Heart right ventricle (tissue), 16 donors: ENCODE measurements around the gene CLASP2. TPM values are rescaled to one million over a fixed set of nuclear protein-coding genes. Genes with fewer than 3 reads are reported as not detected.
"Not testable (repeated sequence)": the region's sequence is repeated elsewhere in the genome, so short reads cannot be mapped to it uniquely, and the experiment has no call there.

Experiments used
- ATAC-seq, 8 donors: fragments of 200-7000 bp; cut with Tn5 transposase; one replicate each; pipeline ENCODE4 v1.9.1; 2020; ENCODE audit warnings: mild to moderate bottlenecking in 8 of 8, moderate library complexity in 8 of 8, moderate number of reproducible peaks in 1 of 8
- DNase-seq, 2 donors: peaks; one replicate each; pipeline ENCODE4 v3.0.0-alpha.2; 2020
- H3K27ac ChIP-seq, 10 donors: fragments of 200-600 bp; sonication (generic) in 2 of 10; one replicate each; pipeline versions ENCODE4 v1.5.0 to v1.8.0; 2020 to 2022; ENCODE audit warnings: mild to moderate bottlenecking in 3 of 10
- H3K27me3 ChIP-seq, 7 donors: fragments of 200-600 bp; one replicate each; pipeline ENCODE4 v1.8.0; 2021 to 2022; ENCODE audit warnings: mild to moderate bottlenecking in 2 of 7
- H3K36me3 ChIP-seq, 9 donors: fragments of 200-600 bp; sonication (generic) in 1 of 9; one replicate each; pipeline versions ENCODE4 v1.5.0 to v1.8.0; 2020 to 2022; ENCODE audit warnings: mild to moderate bottlenecking in 2 of 9
- H3K4me1 ChIP-seq, 9 donors: fragments of 200-600 bp; sonication (generic) in 1 of 9; one replicate each; pipeline versions ENCODE4 v1.5.0 to v1.8.0; 2020 to 2022; ENCODE audit warnings: mild to moderate bottlenecking in 4 of 9
- H3K4me3 ChIP-seq, 10 donors: fragments of 200-600 bp; sonication (generic) in 2 of 10; one replicate each; pipeline versions ENCODE4 v1.5.0 to v1.8.0; 2020 to 2022; ENCODE audit warnings: mild to moderate bottlenecking in 7 of 10, moderate library complexity in 2 of 10
- H3K9me3 ChIP-seq, 11 donors: fragments of 200-600 bp in 10 of 11; sonication (generic) in 2 of 11; one replicate each; pipeline versions ENCODE4 v1.5.0 to v1.8.0; 2013 to 2022; ENCODE audit warnings: mild to moderate bottlenecking in 2 of 11, control low read depth in 1 of 11, moderate library complexity in 1 of 11
- WGBS, 2 donors: extraction: QIAGEN DNeasy Blood & Tissue Kit; methylation state at CpG; one replicate each; pipeline ENCODE4 v1.1.7; 2013; ENCODE audit warnings: inconsistent platforms in 1 of 2; 5-methylcytosine and 5-hydroxymethylcytosine counted together
- intact Hi-C, 10 donors: fragments of 100-400 bp; cut with DNase I; formaldehyde crosslinking; loops; one replicate each; pipeline versions ENCODE4 v1.11.1 to v1.14.2; 2022
- polyA plus RNA-seq, 2 donors: library from polyadenylated mRNA; stranded (reverse); fragments of 200-250 nt; gene quantifications; one replicate each; pipeline ENCODE4 v1.2.3, GENCODE V29; 2013
- total RNA-seq, 10 donors: library from RNA; stranded (reverse); fragmentation: NEBNext Ultra II Directional in 3 of 10; extraction: Animal tissue kit (Norgen Biotek cat#: 25700) in 3 of 10; gene quantifications; one replicate each; pipeline versions ENCODE4 v1.2.1 to v1.2.4, GENCODE V29; 2021 to 2023
- TF ChIP-seq, protein P1 (sequence below), 9 donors: fragments of 200-600 bp; sonication (generic) in 2 of 9; IDR thresholded peaks; one replicate each; pipeline versions ENCODE4 v1.5.0 to v1.8.0; 2021 to 2022; ENCODE audit warnings: antibody characterized with exemption in 9 of 9, mild to moderate bottlenecking in 5 of 9, moderate library complexity in 1 of 9
- donor health status: Arrhythmogenic right ventricular cardiomyopathy.
- donor health status: ischemic (EF 13 %, LVEDD 7.1; RV severe dilation, severe dysfunction).
- donor health status: healthy with polysubstance abuse.
- donor health status: DM: no; HTN: yes; CAD: no.
- donor health status: DM: no; HTN: no; CAD: no.
- donor health status: ischemic (EF 25% LVEDD 6.9; RV normal size, moderate dysfunction).
- donor health status: ischemic (EF 25% LVEDD 5.7; RV mildly dilated, moderate dysfunction).
- donor health status: healthy.
- donor health status: DM: yes; HTN: yes; CAD: no.
- donor health status: Ischemic cardiomyopathy.
- donor health status: ischemic (EF 35%, LVEDD 5.7; RV mildly dilated, moderate dysfunction).
- donor health status: nonischemic (EF 11% LVEDD 7.7; RV severe dilation, severe dysfunction).
- donor health status: DM: yes; HTN: yes; CAD: no.
- donor health status: PGD.
- donor health status: ischemic (EF 29% LVEDD 5.4; RV normal size, mild dysfunction).
- donor health status: nonischemic (EF 23%, LVEDD 6.1; RV moderate dilation, normal function).

The CLASP2 gene
- total and polyA plus RNA-seq, 12 donors = 9.7 to 107 (median 84.9) TPM

DNA sequence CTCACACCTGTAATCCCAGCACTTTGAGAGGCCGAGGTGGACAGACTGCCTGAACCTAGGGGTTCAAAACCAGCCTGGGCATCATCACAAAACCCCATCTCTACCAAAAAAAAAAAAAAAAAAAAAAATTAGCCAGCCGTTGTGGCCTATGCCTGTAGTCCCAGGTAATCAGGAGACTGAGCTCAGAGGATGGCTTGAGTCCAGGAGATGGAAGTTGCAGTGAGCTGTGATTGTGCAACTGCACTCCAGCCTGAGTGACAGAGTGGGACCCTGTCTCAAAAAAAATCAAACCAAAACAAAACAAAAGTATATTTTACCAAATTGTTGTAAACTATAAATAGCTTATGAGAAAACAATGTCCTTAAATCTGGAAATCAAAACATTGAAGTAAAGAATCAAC, 243.2 kb downstream of the CLASP2 start:
- intact Hi-C loops = no loop called here

DNA sequence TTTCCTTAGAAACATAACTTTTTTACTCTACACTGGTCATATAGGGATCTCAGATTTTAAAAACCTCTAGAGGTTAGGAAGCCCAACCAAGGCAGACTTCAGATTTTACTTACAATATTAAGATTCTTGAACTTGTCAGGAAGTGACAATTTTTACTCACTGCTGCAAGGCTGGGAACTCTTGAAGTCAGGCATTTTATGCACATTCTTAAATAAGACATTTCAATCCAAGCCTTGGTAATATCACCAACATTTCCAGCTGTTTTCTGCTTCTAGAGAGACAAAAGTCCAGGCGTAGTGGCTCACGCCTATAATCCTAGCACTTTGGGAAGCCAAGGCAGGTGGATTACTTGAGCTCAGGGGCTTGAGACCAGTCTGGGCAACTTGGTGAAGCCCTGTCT, 244.2 kb downstream of the CLASP2 start:
- TF ChIP-seq, protein P1, sequence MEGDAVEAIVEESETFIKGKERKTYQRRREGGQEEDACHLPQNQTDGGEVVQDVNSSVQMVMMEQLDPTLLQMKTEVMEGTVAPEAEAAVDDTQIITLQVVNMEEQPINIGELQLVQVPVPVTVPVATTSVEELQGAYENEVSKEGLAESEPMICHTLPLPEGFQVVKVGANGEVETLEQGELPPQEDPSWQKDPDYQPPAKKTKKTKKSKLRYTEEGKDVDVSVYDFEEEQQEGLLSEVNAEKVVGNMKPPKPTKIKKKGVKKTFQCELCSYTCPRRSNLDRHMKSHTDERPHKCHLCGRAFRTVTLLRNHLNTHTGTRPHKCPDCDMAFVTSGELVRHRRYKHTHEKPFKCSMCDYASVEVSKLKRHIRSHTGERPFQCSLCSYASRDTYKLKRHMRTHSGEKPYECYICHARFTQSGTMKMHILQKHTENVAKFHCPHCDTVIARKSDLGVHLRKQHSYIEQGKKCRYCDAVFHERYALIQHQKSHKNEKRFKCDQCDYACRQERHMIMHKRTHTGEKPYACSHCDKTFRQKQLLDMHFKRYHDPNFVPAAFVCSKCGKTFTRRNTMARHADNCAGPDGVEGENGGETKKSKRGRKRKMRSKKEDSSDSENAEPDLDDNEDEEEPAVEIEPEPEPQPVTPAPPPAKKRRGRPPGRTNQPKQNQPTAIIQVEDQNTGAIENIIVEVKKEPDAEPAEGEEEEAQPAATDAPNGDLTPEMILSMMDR (IDR thresholded peaks at IDR 0.05) = no peak
- WGBS, 2 donors = 95 to 99% methylated on average over 2 of the region's 2 CpGs
- intact Hi-C loops = no loop called here
- no peaks in the 10 kb centered on the region for H3K4me1 ChIP-seq
- H3K9me3 ChIP-seq = no peaks in the 10 kb centered on the region
- H3K4me3 ChIP-seq = no peak overlapping the region
- ATAC-seq (no peak), DNase-seq (no peak)
- H3K27me3 ChIP-seq = no peaks in the 10 kb centered on the region
- no peaks in the 10 kb centered on the region for H3K36me3 ChIP-seq
- H3K27ac ChIP-seq = no peak overlapping the region

More for the DNA sequence above, 243.2 kb downstream of the CLASP2 start:
- Histone ChIP-seq H3K27me3 (no peaks in the 10 kb centered on the region), H3K36me3 (no peaks in the 10 kb centered on the region), H3K4me3 (no peak overlapping the region), H3K9me3 (no peaks in the 10 kb centered on the region), H3K4me1 (no peaks in the 10 kb centered on the region), H3K27ac (no peak overlapping the region)
- TF ChIP-seq, protein P1 (IDR thresholded peaks at IDR 0.05) = no peak
- 65 to 72% methylated on average over 2 of the region's 2 CpGs for WGBS, 2 donors
- ATAC-seq (no peak), DNase-seq (no peak)

DNA sequence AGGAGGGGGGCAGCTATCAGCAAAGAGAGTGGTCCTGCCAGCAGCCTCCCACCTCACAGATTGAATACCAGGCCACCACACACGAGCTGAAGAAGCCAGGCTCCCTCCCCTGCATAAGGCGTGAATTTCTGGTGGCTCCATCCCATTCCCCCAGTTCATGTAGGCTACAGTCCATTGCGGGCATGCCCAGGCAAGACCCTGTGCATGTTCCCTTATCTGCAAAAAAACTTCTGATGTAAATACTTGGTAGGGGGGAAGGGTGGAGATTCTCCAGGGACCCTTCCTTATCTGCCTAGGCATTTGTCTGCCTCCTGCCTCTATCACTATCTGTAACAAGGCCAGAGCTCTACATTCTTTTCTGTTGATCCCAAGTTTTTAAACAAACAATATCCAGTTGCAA, 250.3 kb downstream of the CLASP2 start:
- DNase-seq (no peak), ATAC-seq (no peak)
- Histone ChIP-seq H3K27ac (no peak overlapping the region), H3K36me3 (peaks cover 0 to 9% (median 0%) of the 10 kb centered on the region in 9 donors), H3K9me3 (peaks cover 0 to 8% (median 0%) of the 10 kb centered on the region in 11 donors), H3K27me3 (no peaks in the 10 kb centered on the region), H3K4me3 (no peak overlapping the region), H3K4me1 (no peaks in the 10 kb centered on the region)
- intact Hi-C loops = no loop called here
- 80 to 81% methylated on average over 3 of the region's 3 CpGs for WGBS, 2 donors
- TF ChIP-seq, protein P1 (IDR thresholded peaks at IDR 0.05) = no peak

DNA sequence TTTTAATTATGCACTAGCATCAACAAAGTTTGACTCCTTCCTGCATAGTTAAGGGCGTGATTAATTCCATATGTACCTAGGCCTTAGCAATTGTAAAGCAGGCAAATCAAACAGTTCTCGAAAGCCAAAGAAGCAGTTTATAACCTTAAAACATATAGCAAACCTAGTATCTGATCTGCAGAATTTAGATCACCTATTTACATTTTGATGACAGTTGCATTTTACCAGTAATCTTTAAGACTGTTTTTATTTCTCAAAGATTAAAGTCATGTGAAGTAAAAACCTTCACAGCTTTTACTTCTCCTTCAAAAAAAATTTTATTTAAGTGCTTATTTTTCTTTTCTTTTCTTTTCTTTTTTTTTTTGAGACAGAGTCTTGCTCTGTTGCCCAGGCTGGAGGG, 257.0 kb downstream of the CLASP2 start:
- WGBS, 2 donors = 96 to 97% methylated on average over 2 of the region's 2 CpGs
- no peak overlapping the region for H3K27ac ChIP-seq
- no peak for ATAC-seq
- peaks cover 0 to 4% (median 0%) of the 10 kb centered on the region in 9 donors for H3K36me3 ChIP-seq
- H3K27me3 ChIP-seq = no peaks in the 10 kb centered on the region
- no peaks in the 10 kb centered on the region for H3K4me1 ChIP-seq
- no peak for DNase-seq
- TF ChIP-seq, protein P1 (IDR thresholded peaks at IDR 0.05) = no peak
- intact Hi-C loops = no loop called here
- H3K4me3 ChIP-seq = no peak overlapping the region
- peaks cover 0 to 39% (median 14%) of the 10 kb centered on the region in 11 donors for H3K9me3 ChIP-seq

DNA sequence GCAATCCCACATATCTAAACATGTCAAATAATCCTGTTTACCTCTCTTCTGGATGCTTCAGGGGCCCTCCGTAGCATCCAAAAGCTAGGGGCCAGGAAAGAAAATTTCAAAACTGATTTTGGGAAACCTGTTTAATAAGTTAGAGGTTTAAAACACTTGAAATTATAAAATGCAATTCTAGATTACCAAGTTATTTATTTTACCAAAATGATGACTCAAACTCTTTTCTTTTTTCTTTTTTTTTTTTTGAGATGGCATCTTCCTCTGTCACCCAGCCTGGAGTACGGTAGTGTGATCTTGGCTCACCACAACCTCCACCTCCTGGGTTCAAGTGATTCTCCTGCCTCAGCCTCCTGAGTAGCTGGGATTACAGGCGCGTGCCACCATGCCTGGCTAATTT, 258.5 kb downstream of the CLASP2 start:
- peaks cover 0 to 39% (median 14%) of the 10 kb centered on the region in 11 donors for H3K9me3 ChIP-seq
- intact Hi-C loops, H3K4me3 ChIP-seq, H3K4me1 ChIP-seq, H3K36me3 ChIP-seq, H3K27me3 ChIP-seq, ATAC-seq, DNase-seq, H3K27ac ChIP-seq: not testable (repeated sequence)
- WGBS, 2 donors = 95 to 99% methylated on average over 4 of the region's 4 CpGs
